SK-N-SH treated with all-trans-retinoic acid at 6 μM for 48 hours (cell line): Measurements from ENCODE around the gene MYBPC3.

Experiments
- ATAC-seq: fragments of 200-7000 bp; cut with Tn5 transposase; 3 replicates; pipeline ENCODE4 v1.9.1; 2020; ENCODE audit warnings: mild to moderate bottlenecking, moderate library complexity
- ARNTL ChIP-seq: fragments of 450-650 bp; formaldehyde crosslinking; IDR thresholded peaks from 2 replicates; pipeline ENCODE4 v1.5.0; 2020; ENCODE audit warnings: low read depth, mild to moderate bottlenecking, moderate library complexity, borderline replicate concordance
- BACH2 ChIP-seq: fragments of 250-450 bp; sonication (Bioruptor Pico); IDR thresholded peaks from 2 replicates; pipeline ENCODE4 v1.9.0; 2021; ENCODE audit warnings: mild to moderate bottlenecking, borderline replicate concordance
- CSDC2 ChIP-seq: fragments of 250-450 bp; sonication (Bioruptor Pico); IDR thresholded peaks from 2 replicates; pipeline ENCODE4 v1.5.0; 2020; ENCODE audit warnings: mild to moderate bottlenecking, moderate library complexity
- CSRNP3 ChIP-seq: fragments of 250-450 bp; sonication (Bioruptor Pico); IDR thresholded peaks from 2 replicates; pipeline ENCODE4 v1.5.1; 2021; ENCODE audit warnings: mild to moderate bottlenecking, moderate library complexity
- ESRRG ChIP-seq: fragments of 250-450 bp; sonication (Bioruptor Pico); IDR thresholded peaks from 2 replicates; pipeline ENCODE4 v1.6.1; 2021; ENCODE audit warnings: mild to moderate bottlenecking
- GLIS3 ChIP-seq: fragments of 250-450 bp; sonication (Bioruptor Pico); IDR thresholded peaks from 2 replicates; pipeline ENCODE4 v1.5.0; 2020; ENCODE audit warnings: mild to moderate bottlenecking, moderate library complexity
- ISL1 ChIP-seq: fragments of 250-450 bp; sonication (Bioruptor Pico); IDR thresholded peaks from 2 replicates; pipeline ENCODE4 v2.1.2; 2022; ENCODE audit warnings: mild to moderate bottlenecking, moderate library complexity
- OSR1 ChIP-seq: fragments of 250-450 bp; sonication (Bioruptor Pico); IDR thresholded peaks from 2 replicates; pipeline ENCODE4 v1.8.0; 2022; ENCODE audit warnings: moderate library complexity, mild to moderate bottlenecking, inconsistent platforms
- POU6F1 ChIP-seq: fragments of 250-450 bp; sonication (Bioruptor Pico); IDR thresholded peaks from 2 replicates; pipeline ENCODE4 v1.8.0; 2021; ENCODE audit warnings: low read depth, mild to moderate bottlenecking, moderate library complexity, borderline replicate concordance
- PPARA ChIP-seq: fragments of 250-450 bp; sonication (Bioruptor Pico); IDR thresholded peaks from 2 replicates; pipeline ENCODE4 v1.5.0; 2020; ENCODE audit warnings: mild to moderate bottlenecking, borderline replicate concordance
- RARB ChIP-seq: fragments of 250-450 bp; sonication (Bioruptor Pico); IDR thresholded peaks from 2 replicates; pipeline ENCODE4 v1.8.0; 2021; ENCODE audit warnings: mild to moderate bottlenecking, moderate library complexity
- SNAI2 ChIP-seq: fragments of 250-450 bp; sonication (Bioruptor Pico); IDR thresholded peaks from 2 replicates; pipeline ENCODE4 v1.5.0; 2020; ENCODE audit warnings: mild to moderate bottlenecking, moderate library complexity
- TCF4 ChIP-seq: fragments of 250-450 bp; sonication (Bioruptor Pico); IDR thresholded peaks from 2 replicates; pipeline ENCODE4 v1.8.0; 2021; ENCODE audit warnings: mild to moderate bottlenecking, moderate library complexity, borderline replicate concordance
- TOX ChIP-seq: fragments of 250-450 bp; sonication (Bioruptor Pico); IDR thresholded peaks from 2 replicates; pipeline ENCODE4 v1.8.0; 2021; ENCODE audit warnings: mild to moderate bottlenecking, moderate library complexity, borderline replicate concordance
- TSHZ2 ChIP-seq: fragments of 250-450 bp; sonication (Bioruptor Pico); IDR thresholded peaks from 2 replicates; pipeline ENCODE4 v1.5.0; 2020; ENCODE audit warnings: mild to moderate bottlenecking, moderate library complexity
- ZFP3 ChIP-seq: fragments of 250-450 bp; sonication (Bioruptor Pico); IDR thresholded peaks from 2 replicates; pipeline ENCODE4 v1.5.0; 2020; ENCODE audit warnings: mild to moderate bottlenecking, moderate library complexity
- ZFP30 ChIP-seq: fragments of 450-650 bp; formaldehyde crosslinking; IDR thresholded peaks from 2 replicates; pipeline ENCODE4 v1.5.0; 2022; ENCODE audit warnings: mild to moderate bottlenecking, moderate library complexity
- ZNF70 ChIP-seq: fragments of 450-650 bp; formaldehyde crosslinking; IDR thresholded peaks from 2 replicates; pipeline ENCODE4 v1.5.0; 2020; ENCODE audit warnings: mild to moderate bottlenecking, moderate library complexity
- ZNF8 ChIP-seq: fragments of 450-650 bp; formaldehyde crosslinking; IDR thresholded peaks from 2 replicates; pipeline ENCODE4 v1.5.0; 2020; ENCODE audit warnings: mild to moderate bottlenecking, moderate library complexity
- TF ChIP-seq, protein P1 (sequence below): fragments of 250-450 bp; sonication (Bioruptor Pico); IDR thresholded peaks from 2 replicates; pipeline ENCODE4 v1.5.1; 2020; ENCODE audit warnings: low read depth, mild to moderate bottlenecking, moderate library complexity
- TF ChIP-seq, protein P2 (sequence below): fragments of 250-450 bp; sonication (Bioruptor Pico); IDR thresholded peaks from 2 replicates; pipeline ENCODE4 v1.8.0; 2020; ENCODE audit warnings: mild to moderate bottlenecking, moderate library complexity, borderline replicate concordance

Gene MYBPC3

GRCh38 chr11:47353978-47354774, 1.7 kb upstream of the MYBPC3 start:
- no peak for ATAC-seq
- TF ChIP-seq BACH2 = no peak
- no peak for TF ChIP-seq TOX
- TF ChIP-seq ZFP30 (CRISPR knock-in tag) = no peak
- TF ChIP-seq, protein P1, sequence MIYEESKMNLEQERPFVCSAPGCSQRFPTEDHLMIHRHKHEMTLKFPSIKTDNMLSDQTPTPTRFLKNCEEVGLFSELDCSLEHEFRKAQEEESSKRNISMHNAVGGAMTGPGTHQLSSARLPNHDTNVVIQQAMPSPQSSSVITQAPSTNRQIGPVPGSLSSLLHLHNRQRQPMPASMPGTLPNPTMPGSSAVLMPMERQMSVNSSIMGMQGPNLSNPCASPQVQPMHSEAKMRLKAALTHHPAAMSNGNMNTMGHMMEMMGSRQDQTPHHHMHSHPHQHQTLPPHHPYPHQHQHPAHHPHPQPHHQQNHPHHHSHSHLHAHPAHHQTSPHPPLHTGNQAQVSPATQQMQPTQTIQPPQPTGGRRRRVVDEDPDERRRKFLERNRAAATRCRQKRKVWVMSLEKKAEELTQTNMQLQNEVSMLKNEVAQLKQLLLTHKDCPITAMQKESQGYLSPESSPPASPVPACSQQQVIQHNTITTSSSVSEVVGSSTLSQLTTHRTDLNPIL = no peak
- no peak for TF ChIP-seq PPARA
- no peak for TF ChIP-seq ESRRG
- no peak for TF ChIP-seq RARB
- TF ChIP-seq, protein P2, sequence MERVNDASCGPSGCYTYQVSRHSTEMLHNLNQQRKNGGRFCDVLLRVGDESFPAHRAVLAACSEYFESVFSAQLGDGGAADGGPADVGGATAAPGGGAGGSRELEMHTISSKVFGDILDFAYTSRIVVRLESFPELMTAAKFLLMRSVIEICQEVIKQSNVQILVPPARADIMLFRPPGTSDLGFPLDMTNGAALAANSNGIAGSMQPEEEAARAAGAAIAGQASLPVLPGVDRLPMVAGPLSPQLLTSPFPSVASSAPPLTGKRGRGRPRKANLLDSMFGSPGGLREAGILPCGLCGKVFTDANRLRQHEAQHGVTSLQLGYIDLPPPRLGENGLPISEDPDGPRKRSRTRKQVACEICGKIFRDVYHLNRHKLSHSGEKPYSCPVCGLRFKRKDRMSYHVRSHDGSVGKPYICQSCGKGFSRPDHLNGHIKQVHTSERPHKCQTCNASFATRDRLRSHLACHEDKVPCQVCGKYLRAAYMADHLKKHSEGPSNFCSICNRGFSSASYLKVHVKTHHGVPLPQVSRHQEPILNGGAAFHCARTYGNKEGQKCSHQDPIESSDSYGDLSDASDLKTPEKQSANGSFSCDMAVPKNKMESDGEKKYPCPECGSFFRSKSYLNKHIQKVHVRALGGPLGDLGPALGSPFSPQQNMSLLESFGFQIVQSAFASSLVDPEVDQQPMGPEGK (CRISPR knock-in tag) = no peak
- no peak for TF ChIP-seq SNAI2 (CRISPR knock-in tag)
- no peak for TF ChIP-seq TSHZ2 (CRISPR knock-in tag)
- no peak for TF ChIP-seq ISL1 (CRISPR knock-in tag)
- TF ChIP-seq ZNF70 (CRISPR knock-in tag) = no peak
- TF ChIP-seq CSRNP3 (CRISPR knock-in tag) = no peak
- TF ChIP-seq TCF4 = no peak
- TF ChIP-seq GLIS3 (CRISPR knock-in tag) = no peak
- TF ChIP-seq CSDC2 (CRISPR knock-in tag) = no peak
- no peak for TF ChIP-seq OSR1 (CRISPR knock-in tag)
- no peak for TF ChIP-seq POU6F1 (CRISPR knock-in tag)

GRCh38 chr11:47351156-47352126, 1.1 kb downstream of the MYBPC3 start:
- ATAC-seq = no peak
- no peak for TF ChIP-seq BACH2

GRCh38 chr11:47350315-47350714, 2.2 kb downstream of the MYBPC3 start:
- no peak for TF ChIP-seq SNAI2 (CRISPR knock-in tag)
- TF ChIP-seq POU6F1 (CRISPR knock-in tag) = no peak
- no peak for TF ChIP-seq TCF4
- no peak for TF ChIP-seq PPARA
- TF ChIP-seq ARNTL = no peak
- TF ChIP-seq ESRRG = no peak
- no peak for TF ChIP-seq ZFP30 (CRISPR knock-in tag)
- TF ChIP-seq ZFP3 (CRISPR knock-in tag) = no peak
- no peak for TF ChIP-seq ZNF8 (CRISPR knock-in tag)
- no peak for TF ChIP-seq RARB
- no peak for ATAC-seq
